ENCODE data around the gene TOR1AIP2. TPM values are rescaled to one million over a fixed set of nuclear protein-coding genes. Genes with fewer than 3 reads are reported as not detected.

The TOR1AIP2 gene
- polyA plus RNA-seq, 1 experiment = 17.4 TPM

DNA sequence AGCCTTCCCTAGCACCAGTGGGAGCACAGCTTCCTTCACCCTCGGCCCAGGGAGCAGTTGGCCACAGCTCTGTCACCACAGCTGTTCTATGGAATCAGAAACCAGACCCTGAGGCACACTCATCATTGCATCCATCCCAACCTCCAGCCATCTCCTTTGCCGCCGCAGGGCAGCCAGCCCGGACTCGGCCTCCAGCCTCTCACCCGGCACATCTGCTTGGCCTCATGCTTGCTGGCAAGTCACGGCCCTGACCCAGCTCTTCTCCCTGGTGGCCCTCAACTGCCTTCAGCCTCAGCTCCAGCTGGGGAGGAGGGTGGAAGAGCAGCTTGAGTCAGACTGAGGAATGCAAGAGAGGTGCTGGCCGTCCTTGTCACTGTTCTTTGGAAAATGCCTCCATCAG lies 59.8 kb downstream of the TOR1AIP2 start:
- peak; percentile 48 for DNase-seq (ENCODE audit: low read depth)
- ChIA-PET CTCF (interaction anchor here (0.6 to 15.1 kb wide), 8 partner anchors 8 to 361 kb away, joined by 3 to 447 read pairs (median 4); partner anchors contain the start of gene TOR1AIP1), POLR2A (no interaction called here)
- no peak overlapping the region for H3K4me3 ChIP-seq (ENCODE audit: low read depth, low read length)
- H3K27me3 ChIP-seq (ENCODE audit: control insufficient read depth, insufficient read depth, low read length) = no peaks in the 10 kb centered on the region; the same call in 1 of the 2 replicates
- no peaks in the 10 kb centered on the region for H3K36me3 ChIP-seq (ENCODE audit: control insufficient read depth, insufficient read depth, low read length)
- TF ChIP-seq, protein P1, sequence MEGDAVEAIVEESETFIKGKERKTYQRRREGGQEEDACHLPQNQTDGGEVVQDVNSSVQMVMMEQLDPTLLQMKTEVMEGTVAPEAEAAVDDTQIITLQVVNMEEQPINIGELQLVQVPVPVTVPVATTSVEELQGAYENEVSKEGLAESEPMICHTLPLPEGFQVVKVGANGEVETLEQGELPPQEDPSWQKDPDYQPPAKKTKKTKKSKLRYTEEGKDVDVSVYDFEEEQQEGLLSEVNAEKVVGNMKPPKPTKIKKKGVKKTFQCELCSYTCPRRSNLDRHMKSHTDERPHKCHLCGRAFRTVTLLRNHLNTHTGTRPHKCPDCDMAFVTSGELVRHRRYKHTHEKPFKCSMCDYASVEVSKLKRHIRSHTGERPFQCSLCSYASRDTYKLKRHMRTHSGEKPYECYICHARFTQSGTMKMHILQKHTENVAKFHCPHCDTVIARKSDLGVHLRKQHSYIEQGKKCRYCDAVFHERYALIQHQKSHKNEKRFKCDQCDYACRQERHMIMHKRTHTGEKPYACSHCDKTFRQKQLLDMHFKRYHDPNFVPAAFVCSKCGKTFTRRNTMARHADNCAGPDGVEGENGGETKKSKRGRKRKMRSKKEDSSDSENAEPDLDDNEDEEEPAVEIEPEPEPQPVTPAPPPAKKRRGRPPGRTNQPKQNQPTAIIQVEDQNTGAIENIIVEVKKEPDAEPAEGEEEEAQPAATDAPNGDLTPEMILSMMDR (IDR thresholded peaks at IDR 0.05; ENCODE audit: insufficient read depth, low read depth, low read length) = no peak

DNA sequence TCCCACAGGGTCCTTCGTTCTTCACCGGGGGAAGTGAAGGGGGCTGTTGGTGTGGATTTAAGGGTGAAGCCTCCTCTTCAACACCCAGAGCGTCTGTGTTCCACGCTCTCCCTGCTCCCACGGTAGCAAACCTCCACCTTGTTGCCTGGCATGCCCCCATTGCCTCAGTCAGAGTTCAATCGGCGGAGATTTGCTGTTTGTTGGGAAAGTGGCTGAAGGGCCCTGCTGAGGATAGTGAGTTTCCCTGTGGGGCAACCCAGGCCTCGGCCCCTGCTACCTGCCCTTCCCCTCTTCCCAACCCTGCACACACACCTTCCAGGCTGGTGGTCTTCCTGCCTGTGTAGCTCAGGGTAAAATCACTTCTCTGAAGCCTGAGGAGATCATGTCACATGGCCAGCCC lies 60.5 kb downstream of the TOR1AIP2 start:
- Histone ChIP-seq H3K27me3 (ENCODE audit: control insufficient read depth, insufficient read depth, low read length) (no peaks in the 10 kb centered on the region; the same call in 1 of the 2 replicates), H3K4me3 (ENCODE audit: low read depth, low read length) (no peak overlapping the region), H3K36me3 (ENCODE audit: control insufficient read depth, insufficient read depth, low read length) (no peaks in the 10 kb centered on the region)
- no peak for DNase-seq (ENCODE audit: low read depth)
- ChIA-PET POLR2A (no interaction called here), CTCF (interaction anchor here (0.6 to 15.1 kb wide), 7 partner anchors 8 to 362 kb away, joined by 3 to 447 read pairs (median 4); partner anchors contain the start of gene TOR1AIP1)
- TF ChIP-seq, protein P1 (IDR thresholded peaks at IDR 0.05; ENCODE audit: insufficient read depth, low read depth, low read length) = no peak

GRCh38 chr1:179816196-179816960 lies 61.2 kb downstream of the TOR1AIP2 start:
- CTCF ChIA-PET = interaction anchor here (0.9 to 15.1 kb wide), 4 partner anchors 8 to 110 kb away, joined by 3 to 447 read pairs (median 12); no protein-coding TSS in a partner anchor
- TF ChIP-seq, protein P1 (IDR thresholded peaks at IDR 0.05; ENCODE audit: insufficient read depth, low read depth, low read length) = no peak
- no peak for DNase-seq (ENCODE audit: low read depth)

GRCh38 chr1:179815641-179816040 lies 62.0 kb downstream of the TOR1AIP2 start:
- H3K4me3 ChIP-seq (ENCODE audit: low read depth, low read length) = no peak overlapping the region
- POLR2A ChIA-PET = no interaction called here
- H3K27me3 ChIP-seq (ENCODE audit: control insufficient read depth, insufficient read depth, low read length) = peaks cover 1% of the 10 kb centered on the region; the same call in 1 of the 2 replicates
- CTCF ChIA-PET = interaction anchor here (0.9 to 15.1 kb wide), 23 partner anchors 9 to 564 kb away, joined by 3 to 447 read pairs (median 8); no protein-coding TSS in a partner anchor
- no peaks in the 10 kb centered on the region for H3K36me3 ChIP-seq (ENCODE audit: control insufficient read depth, insufficient read depth, low read length)
- DNase-seq (ENCODE audit: low read depth) = no peak
- TF ChIP-seq, protein P1 (IDR thresholded peaks at IDR 0.05; ENCODE audit: insufficient read depth, low read depth, low read length) = no peak

More at GRCh38 chr1:179816196-179816960, 61.2 kb downstream of the TOR1AIP2 start:
- Histone ChIP-seq H3K27me3 (ENCODE audit: control insufficient read depth, insufficient read depth, low read length) (peaks cover 1% of the 10 kb centered on the region; the same call in 1 of the 2 replicates), H3K4me3 (ENCODE audit: low read depth, low read length) (no peak overlapping the region), H3K36me3 (ENCODE audit: control insufficient read depth, insufficient read depth, low read length) (no peaks in the 10 kb centered on the region)
- POLR2A ChIA-PET = no interaction called here

DNA sequence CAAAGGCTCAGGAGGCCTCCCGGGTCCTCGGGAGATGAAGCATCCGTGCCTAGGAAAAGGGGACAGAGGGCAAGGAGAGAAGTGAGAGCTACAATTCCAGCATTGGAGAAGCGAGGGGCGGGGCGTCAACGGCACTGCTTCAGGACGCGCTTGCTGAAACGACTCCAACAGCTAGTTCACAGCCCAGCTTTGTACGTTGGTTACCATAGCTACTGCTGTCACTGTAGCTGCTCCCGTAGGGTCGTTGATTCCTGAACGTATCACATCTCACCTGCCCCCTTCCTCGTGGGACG lies 63.1 kb downstream of the TOR1AIP2 start:
- no peaks in the 10 kb centered on the region for H3K36me3 ChIP-seq (ENCODE audit: control insufficient read depth, insufficient read depth, low read length)
- TF ChIP-seq, protein P1 (IDR thresholded peaks at IDR 0.05; ENCODE audit: insufficient read depth, low read depth, low read length) = no peak
- CTCF ChIA-PET = interaction anchor here (0.6 to 15.1 kb wide), 46 partner anchors 8 to 1631 kb away, joined by 3 to 447 read pairs (median 5); partner anchors contain the start of gene TOR1AIP1
- DNase-seq (ENCODE audit: low read depth) = no peak
- peak overlapping the region; percentile 48 for H3K4me3 ChIP-seq (ENCODE audit: low read depth, low read length)
- POLR2A ChIA-PET = no interaction called here
- peaks cover 3% of the 10 kb centered on the region; the same call in 1 of the 2 replicates for H3K27me3 ChIP-seq (ENCODE audit: control insufficient read depth, insufficient read depth, low read length)
